GM18502 (cell line): Measurements from ENCODE around the gene GLI1.

Experiments
- ATAC-seq: cut with Tn5 transposase; IDR thresholded peaks from one replicate; pipeline ENCODE4 v1.9.1; 2021; ENCODE audit warnings: mild to moderate bottlenecking; ENCODE audit not compliant: unreplicated experiment, poor library complexity

Gene GLI1

GRCh38 chr12:57473886-57474285 is 14.3 kb downstream of the GLI1 start:
- ATAC-seq = no peak

GRCh38 chr12:57474430-57474829 is 14.8 kb downstream of the GLI1 start:
- ATAC-seq = no peak

GRCh38 chr12:57474862-57475261 is 15.3 kb downstream of the GLI1 start:
- no peak for ATAC-seq

GRCh38 chr12:57475271-57476161 is 15.9 kb downstream of the GLI1 start:
- ATAC-seq = peak; percentile 4

GRCh38 chr12:57476162-57476992 is 16.8 kb downstream of the GLI1 start:
- peak; percentile 41 for ATAC-seq

GRCh38 chr12:57476993-57477709 is 17.6 kb downstream of the GLI1 start:
- no peak for ATAC-seq

- peak; percentile 32 for ATAC-seq
Observed at GRCh38 chr12:57477710-57478681, 18.4 kb downstream of the GLI1 start.

- ATAC-seq = no peak
Observed at GRCh38 chr12:57479043-57479375, 19.4 kb downstream of the GLI1 start.

GRCh38 chr12:57479376-57480115 is 20.0 kb downstream of the GLI1 start, which contains the start of gene ARHGAP9:
Gene ARHGAP9, minus strand, starts transcription at chr12:57479866. Its CDS starts 460 bp downstream, at chr12:57479406.
- no peak for ATAC-seq

GRCh38 chr12:57481671-57482070 is 22.1 kb downstream of the GLI1 start:
- ATAC-seq = no peak

- no peak for ATAC-seq
Observed at GRCh38 chr12:57483466-57483865, 23.9 kb downstream of the GLI1 start.

- no peak for ATAC-seq
Observed at GRCh38 chr12:57485695-57486094, 26.1 kb downstream of the GLI1 start.

GRCh38 chr12:57487055-57487596 is 27.5 kb downstream of the GLI1 start:
- no peak for ATAC-seq

- peak; percentile 97 for ATAC-seq
Observed at GRCh38 chr12:57487597-57488401, 28.2 kb downstream of the GLI1 start, which contains the start of gene MARS1. Gene MARS1, plus strand, starts transcription at chr12:57488068. Its CDS starts 23 bp downstream, at chr12:57488091.

GRCh38 chr12:57488402-57489156 is 29.0 kb downstream of the GLI1 start:
- ATAC-seq = no peak

GRCh38 chr12:57489157-57489641 is 29.6 kb downstream of the GLI1 start:
- ATAC-seq = no peak

GRCh38 chr12:57490126-57490525 is 30.5 kb downstream of the GLI1 start:
- ATAC-seq = no peak
